HG03457 (cell line): Measurements from ENCODE around the gene NNMT.

Source experiments
- ATAC-seq: cut with Tn5 transposase; IDR thresholded peaks from one replicate; pipeline ENCODE4 v1.9.1; 2021; ENCODE audit warnings: moderate number of reproducible peaks; ENCODE audit not compliant: unreplicated experiment

NNMT gene

GRCh38 chr11:114295676-114296604, at the start of gene NNMT:
Gene NNMT (plus strand): TSS chr11:114296399. CDS start chr11:114296557, 158 bp downstream.
- no peak for ATAC-seq

DNA sequence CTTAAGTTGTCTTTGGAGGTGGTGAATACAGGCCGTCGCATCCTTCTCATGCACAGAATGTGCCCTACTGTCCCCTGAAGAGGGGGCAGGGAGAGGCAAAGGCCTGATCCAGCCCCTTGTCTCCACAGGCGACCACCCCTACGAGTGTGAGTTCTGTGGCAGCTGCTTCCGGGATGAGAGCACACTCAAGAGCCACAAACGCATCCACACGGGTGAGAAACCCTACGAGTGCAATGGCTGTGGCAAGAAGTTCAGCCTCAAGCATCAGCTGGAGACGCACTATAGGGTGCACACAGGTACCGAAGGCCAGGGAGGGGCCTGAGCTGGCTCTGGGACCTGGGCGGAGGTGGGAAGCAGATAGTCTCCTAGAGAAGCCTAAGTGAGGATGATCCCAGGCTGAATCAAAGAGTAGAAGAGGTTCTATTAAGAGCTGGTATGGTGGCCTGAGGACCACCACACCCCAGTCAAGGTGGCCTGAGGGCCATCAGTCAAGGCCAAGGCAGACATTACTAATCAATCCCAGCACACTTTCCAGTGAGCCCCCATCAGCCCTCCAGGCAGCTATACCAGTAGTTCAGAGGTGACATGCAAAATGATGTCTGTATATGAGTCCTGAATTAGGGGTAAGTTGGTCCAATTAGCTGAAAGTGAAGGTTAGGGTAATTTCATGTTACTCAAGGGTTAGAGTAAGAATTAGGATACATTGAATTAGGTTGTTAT, 49.0 kb upstream of the NNMT start:
- ATAC-seq: no peak

GRCh38 chr11:114250180-114250579, 46.0 kb upstream of the NNMT start:
- ATAC-seq: no peak

GRCh38 chr11:114250993-114251814, 45.0 kb upstream of the NNMT start:
- ATAC-seq: no peak

DNA sequence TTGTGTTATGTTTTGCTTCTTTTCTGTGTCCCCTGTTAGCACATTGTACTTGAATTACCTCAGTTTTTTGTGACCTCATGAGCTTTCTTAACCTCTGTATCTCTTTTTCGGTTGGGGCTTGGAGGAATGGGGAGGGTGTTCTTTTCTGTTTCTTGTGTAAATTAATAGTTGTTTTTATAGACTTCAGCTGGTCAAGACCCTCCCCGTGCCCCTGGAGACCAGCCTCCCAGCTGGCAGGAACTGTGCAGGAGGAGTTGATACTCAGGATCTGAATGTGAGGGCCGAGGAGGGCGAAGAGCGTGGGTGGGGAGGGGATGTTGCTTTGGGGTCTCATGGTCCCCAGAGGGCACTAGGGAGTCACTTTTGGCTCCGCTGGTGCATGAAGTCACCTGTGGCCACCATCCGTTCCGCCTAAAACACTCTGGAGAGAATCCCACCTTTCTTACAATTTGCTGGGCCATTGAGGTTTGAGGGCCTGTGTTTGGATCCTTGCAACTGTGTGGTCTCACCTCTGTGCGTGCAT, 44.3 kb upstream of the NNMT start:
- ATAC-seq: no peak

GRCh38 chr11:114252767-114253166, 43.4 kb upstream of the NNMT start:
- ATAC-seq: no peak

GRCh38 chr11:114253771-114254170, 42.4 kb upstream of the NNMT start:
- no peak for ATAC-seq

DNA sequence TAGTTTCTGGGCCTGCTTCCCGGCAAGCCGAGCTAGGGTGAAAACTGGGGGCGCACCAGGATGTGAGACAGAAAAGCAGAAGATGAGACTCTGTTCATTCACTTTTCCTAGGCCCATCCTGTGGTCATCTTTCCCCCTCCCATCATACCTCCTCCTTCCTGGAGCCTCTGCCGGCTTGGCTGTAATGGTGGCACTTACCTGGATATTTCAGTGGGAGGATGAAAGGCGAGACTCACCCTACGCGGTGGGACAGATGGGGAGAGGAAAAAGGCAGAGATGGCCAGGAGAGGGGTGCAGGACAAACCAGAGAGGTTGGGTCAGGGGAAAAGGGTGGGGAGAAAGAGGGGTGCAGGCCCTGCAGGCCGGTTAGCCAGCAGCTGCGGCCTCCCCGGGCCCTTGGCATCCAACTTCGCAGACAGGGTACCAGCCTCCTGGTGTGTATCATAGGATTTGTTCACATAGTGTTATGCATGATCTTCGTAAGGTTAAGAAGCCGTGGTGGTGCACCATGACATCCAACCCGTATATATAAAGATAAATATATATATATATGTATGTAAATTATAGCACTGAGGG, 41.5 kb upstream of the NNMT start:
- no peak for ATAC-seq

DNA sequence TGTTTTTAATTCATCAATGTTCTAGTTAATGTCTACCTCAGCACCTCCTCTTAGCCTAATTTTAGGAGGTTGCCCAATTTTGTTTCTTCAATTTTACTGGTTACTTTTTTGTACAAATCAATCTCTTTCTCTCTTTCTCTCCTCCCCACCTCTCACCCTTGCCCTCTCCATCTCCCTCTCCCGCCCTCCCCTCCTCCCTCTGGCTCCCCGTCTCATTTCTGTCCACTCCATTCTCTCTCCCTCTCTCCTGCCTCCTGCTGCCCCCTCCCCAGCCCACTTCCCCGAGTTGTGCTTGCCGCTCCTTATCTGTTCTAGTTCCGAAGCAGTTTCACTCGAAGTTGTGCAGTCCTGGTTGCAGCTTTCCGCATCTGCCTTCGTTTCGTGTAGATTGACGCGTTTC, 40.9 kb upstream of the NNMT start:
- no peak for ATAC-seq

GRCh38 chr11:114256176-114256966, 39.8 kb upstream of the NNMT start:
- no peak for ATAC-seq

- no peak for ATAC-seq
These were observed 39.3 kb upstream of the NNMT start for GRCh38 chr11:114256967-114257286.

GRCh38 chr11:114257621-114258558, 38.3 kb upstream of the NNMT start:
- no peak for ATAC-seq

DNA sequence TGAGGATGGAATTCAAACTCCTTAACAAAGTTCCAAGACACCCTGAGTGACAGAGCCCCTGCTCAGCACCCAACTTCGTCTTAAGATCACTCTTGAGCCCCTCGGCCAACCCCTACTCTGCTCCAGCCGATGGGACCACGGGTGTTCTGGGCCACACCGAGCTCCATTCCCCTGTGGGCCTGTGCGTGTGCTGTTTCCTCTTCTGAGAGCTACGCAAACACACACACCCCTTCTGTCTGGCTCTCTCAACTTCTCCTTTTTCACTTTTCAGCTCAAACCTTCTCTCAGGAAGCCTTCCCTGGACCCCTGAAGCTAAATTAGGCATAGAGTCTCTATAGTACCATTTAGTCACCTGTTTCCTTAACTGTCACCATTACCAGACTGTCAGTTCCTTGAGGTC, 37.5 kb upstream of the NNMT start:
- no peak for ATAC-seq

DNA sequence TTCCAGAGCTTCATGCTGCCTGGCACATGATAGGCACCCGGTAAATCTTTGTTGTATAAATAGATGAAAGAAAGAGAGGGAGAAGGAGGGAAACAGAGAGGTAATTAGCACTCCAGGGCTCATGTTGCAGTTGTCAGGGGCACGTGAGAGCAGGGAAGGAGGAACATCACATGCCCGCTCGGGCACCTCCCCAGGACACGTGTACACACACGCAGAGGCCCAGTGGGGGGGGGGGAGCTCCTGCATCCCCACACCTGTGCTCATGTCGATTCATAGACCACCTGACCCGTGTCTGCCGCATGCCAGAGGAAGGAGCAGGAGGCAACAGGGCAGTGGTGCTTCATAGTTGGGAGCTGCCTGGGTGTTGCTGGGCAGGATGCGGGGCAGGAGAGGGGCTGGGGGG, 37.1 kb upstream of the NNMT start:
- ATAC-seq: no peak

GRCh38 chr11:114259551-114259983, 36.6 kb upstream of the NNMT start:
- no peak for ATAC-seq

GRCh38 chr11:114260077-114260476, 36.1 kb upstream of the NNMT start:
- no peak for ATAC-seq

DNA sequence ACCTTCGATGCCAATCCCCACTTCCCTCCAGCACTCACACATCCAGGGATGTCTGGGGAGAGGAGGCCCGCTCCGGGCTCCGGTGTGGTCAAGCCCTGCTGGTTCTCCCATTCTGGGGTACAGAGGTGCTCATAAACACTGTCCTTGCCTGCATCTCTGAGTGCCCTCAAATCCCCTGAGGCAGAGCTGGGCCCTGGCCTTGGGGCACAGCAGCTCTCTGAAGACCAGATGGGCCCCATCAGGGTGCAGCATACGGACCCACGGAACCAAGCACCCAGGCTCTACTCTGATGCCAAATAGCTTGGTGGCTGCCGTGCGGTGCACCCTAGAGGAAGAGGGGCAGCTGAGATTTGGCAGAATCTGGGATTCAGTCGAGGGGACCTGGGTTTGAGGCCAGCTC, 35.7 kb upstream of the NNMT start:
- ATAC-seq: no peak

DNA sequence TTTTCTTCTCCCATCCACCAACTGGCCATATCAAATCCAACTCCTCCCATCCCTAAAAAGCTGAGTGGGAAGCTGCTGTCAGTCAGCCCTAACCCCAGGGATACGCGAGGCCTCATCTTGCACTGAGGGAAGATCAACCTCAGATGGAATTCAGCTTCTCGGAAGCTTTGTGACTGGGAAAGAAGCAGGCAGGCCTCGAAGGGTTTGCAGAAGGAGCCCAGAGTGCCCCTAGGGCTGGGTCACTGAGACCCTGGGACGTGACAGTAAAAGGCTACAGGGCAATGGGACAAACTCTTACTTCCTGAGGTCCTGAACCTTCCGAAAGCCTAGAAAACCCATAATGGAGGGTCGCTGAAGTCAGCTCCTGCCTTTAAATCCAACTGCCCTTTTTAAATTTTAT, 34.4 kb upstream of the NNMT start:
- ATAC-seq: no peak
